HG03175 (cell line): ENCODE results near the gene MBD4.

Source experiments
- ATAC-seq: cut with Tn5 transposase; IDR thresholded peaks from one replicate; pipeline ENCODE4 v1.9.1; 2021; ENCODE audit warnings: mild to moderate bottlenecking, moderate library complexity; ENCODE audit not compliant: unreplicated experiment

The MBD4 gene

GRCh38 chr3:129432671-129433070, 7.1 kb downstream of the MBD4 start:
- ATAC-seq, result no peak

GRCh38 chr3:129432036-129432435, 7.7 kb downstream of the MBD4 start:
- no peak for ATAC-seq

- ATAC-seq, result no peak
These were observed 10.1 kb downstream of the MBD4 start for GRCh38 chr3:129429602-129430001.

- no peak for ATAC-seq
These were observed 10.7 kb downstream of the MBD4 start for GRCh38 chr3:129429080-129429451.

GRCh38 chr3:129428376-129429079, 11.2 kb downstream of the MBD4 start, which contains the start of gene EFCAB12:
Gene EFCAB12 (minus strand): TSS chr3:129428636. CDS start chr3:129428488, 148 bp downstream.
- peak; percentile 93 for ATAC-seq

- ATAC-seq, result no peak
These were observed 11.8 kb downstream of the MBD4 start for GRCh38 chr3:129428007-129428375.

- no peak for ATAC-seq
These were observed 14.1 kb downstream of the MBD4 start for GRCh38 chr3:129425619-129426018.

GRCh38 chr3:129425213-129425612, 14.5 kb downstream of the MBD4 start:
- ATAC-seq, result no peak

GRCh38 chr3:129424185-129424841, 15.4 kb downstream of the MBD4 start:
- ATAC-seq, result no peak

GRCh38 chr3:129422897-129423296, 16.9 kb downstream of the MBD4 start:
- ATAC-seq, result no peak

GRCh38 chr3:129421988-129422745, 17.6 kb downstream of the MBD4 start:
- ATAC-seq, result no peak

GRCh38 chr3:129421236-129421883, 18.4 kb downstream of the MBD4 start:
- no peak for ATAC-seq

- no peak for ATAC-seq
These were observed 20.3 kb downstream of the MBD4 start for GRCh38 chr3:129419476-129419875.

- no peak for ATAC-seq
These were observed 21.4 kb downstream of the MBD4 start for GRCh38 chr3:129418041-129418973.

GRCh38 chr3:129417326-129417725, 22.4 kb downstream of the MBD4 start:
- no peak for ATAC-seq

- no peak for ATAC-seq
These were observed 23.3 kb downstream of the MBD4 start for GRCh38 chr3:129416415-129416814.

- no peak for ATAC-seq
These were observed 23.9 kb downstream of the MBD4 start for GRCh38 chr3:129415830-129416229.

- no peak for ATAC-seq
These were observed 24.4 kb downstream of the MBD4 start for GRCh38 chr3:129415378-129415777.

GRCh38 chr3:129413687-129414506, 25.9 kb downstream of the MBD4 start:
- peak; percentile 90 for ATAC-seq
